ENCODE data around the gene ZBTB26.

Gene ZBTB26

DNA sequence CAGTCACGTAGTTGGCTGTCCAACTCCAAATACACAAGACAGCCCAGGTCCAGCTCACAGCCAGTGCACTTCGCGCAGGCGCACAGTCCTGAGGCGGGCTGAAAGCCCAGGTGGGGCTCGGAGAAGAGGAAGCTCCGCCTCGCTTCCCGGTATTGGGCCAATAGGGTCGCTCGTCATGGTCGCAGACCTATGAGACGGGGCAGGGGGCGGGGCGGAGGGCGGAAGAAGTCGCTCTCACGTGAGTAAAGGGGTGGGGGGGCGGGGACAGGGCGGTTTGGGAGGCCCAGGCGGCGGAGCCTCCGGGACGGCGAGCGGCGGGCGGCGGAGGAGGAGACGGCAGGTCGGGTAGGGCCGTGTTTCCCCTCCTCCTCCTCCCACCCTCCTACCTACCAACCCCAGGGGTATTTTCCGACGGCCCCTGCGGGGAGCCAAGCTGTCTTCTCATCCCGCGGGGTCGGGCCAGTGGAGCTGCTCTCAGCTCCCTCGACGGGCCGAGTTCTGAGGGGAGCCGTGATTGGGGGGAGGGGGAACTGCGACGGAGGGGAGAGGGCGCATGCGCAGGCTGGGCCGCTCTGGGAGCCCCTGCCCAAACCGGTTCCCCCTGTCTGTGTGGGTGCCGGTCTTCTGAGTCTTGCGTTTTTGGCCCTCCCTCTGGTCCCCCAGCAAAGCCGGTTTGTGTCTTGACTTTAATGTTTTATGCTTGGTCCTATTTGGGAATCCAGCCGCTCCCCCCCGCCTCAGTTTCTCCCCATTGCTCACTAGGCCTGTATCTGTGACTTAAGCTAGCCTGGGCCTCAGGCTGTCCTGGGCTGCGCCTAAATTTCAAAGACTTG, 9.7 kb upstream of the ZBTB26 start, which contains the start of gene RABGAP1:
Gene RABGAP1 (plus strand): TSS at position 272 of the 833 bp plus-strand sequence. CDS start 16,040 bp downstream, outside the sequence.
- TF ChIP-seq, protein P1, sequence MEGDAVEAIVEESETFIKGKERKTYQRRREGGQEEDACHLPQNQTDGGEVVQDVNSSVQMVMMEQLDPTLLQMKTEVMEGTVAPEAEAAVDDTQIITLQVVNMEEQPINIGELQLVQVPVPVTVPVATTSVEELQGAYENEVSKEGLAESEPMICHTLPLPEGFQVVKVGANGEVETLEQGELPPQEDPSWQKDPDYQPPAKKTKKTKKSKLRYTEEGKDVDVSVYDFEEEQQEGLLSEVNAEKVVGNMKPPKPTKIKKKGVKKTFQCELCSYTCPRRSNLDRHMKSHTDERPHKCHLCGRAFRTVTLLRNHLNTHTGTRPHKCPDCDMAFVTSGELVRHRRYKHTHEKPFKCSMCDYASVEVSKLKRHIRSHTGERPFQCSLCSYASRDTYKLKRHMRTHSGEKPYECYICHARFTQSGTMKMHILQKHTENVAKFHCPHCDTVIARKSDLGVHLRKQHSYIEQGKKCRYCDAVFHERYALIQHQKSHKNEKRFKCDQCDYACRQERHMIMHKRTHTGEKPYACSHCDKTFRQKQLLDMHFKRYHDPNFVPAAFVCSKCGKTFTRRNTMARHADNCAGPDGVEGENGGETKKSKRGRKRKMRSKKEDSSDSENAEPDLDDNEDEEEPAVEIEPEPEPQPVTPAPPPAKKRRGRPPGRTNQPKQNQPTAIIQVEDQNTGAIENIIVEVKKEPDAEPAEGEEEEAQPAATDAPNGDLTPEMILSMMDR (IDR thresholded peaks at IDR 0.05) = no peak
- TF ChIP-seq ZFX (IDR thresholded peaks at IDR 0.05; ENCODE audit: borderline replicate concordance) = no peak

DNA sequence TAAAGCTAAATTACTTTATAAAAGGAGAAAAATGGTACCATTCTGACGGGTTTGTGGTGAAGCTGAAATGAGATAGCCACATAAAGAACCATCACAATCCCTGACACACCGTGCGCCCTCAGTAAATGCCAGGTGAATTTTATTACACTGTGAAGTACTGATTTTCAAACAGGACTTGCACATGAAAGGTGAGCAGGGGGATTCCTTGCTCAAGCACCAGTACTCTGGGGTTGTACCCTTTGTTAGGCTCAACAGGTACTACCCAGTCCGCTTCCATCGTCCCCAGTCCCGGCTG, 9.1 kb upstream of the ZBTB26 start:
- H3K27ac ChIP-seq = peak overlapping the region; percentile 77

More for the DNA sequence above, 9.7 kb upstream of the ZBTB26 start, which contains the start of gene RABGAP1:
- peak within 1 kb of the TSS; percentile 77 for H3K27ac ChIP-seq

DNA sequence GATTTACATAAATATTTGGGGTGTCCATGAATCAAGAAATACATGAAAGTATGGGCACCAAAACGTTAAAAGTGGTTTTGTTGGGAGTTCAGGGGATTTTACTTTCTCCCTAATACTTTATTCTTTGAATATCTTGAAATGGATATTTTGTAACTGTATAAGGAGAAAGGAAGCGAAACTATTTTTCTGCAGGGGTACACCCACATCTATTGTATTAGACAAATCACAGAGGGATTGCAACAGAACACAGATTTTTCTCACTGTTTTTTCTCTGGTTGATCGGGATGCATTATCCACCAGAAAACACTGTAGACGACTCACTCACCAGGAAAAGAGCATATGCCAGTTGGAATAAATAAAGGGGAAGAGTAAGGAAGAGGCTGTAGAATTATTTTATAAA, 8.3 kb upstream of the ZBTB26 start:
- peak overlapping the region; percentile 77 for H3K27ac ChIP-seq

More for the DNA sequence above, 9.1 kb upstream of the ZBTB26 start:
- TF ChIP-seq, protein P1 (IDR thresholded peaks at IDR 0.05) = no peak
- no peak for TF ChIP-seq ZFX (IDR thresholded peaks at IDR 0.05; ENCODE audit: borderline replicate concordance)

DNA sequence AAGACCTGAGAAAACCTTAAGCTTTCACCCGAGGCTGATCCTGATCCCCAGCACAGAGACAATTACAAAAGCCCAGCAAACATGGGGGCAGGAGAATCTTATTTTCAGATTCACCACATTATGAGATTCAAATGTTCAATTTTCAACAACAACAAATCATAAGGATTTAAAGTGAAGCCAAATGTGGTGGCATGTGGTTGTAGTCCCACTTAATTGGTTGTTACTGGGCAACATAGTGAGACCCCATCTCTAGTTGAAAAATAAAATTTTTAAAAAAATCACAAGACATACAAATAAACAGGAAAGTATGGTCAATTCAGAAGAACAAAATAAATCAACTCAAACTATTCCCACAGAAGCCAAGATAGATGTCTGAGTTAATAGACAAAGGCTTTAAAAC, 5.6 kb upstream of the ZBTB26 start:
- TF ChIP-seq ZFX (IDR thresholded peaks at IDR 0.05; ENCODE audit: borderline replicate concordance) = no peak
- TF ChIP-seq, protein P1 (IDR thresholded peaks at IDR 0.05) = no peak
- no peak overlapping the region for H3K27ac ChIP-seq

More for the DNA sequence above, 8.3 kb upstream of the ZBTB26 start:
- TF ChIP-seq, protein P1 (IDR thresholded peaks at IDR 0.05) = no peak
- TF ChIP-seq ZFX (IDR thresholded peaks at IDR 0.05; ENCODE audit: borderline replicate concordance) = no peak

DNA sequence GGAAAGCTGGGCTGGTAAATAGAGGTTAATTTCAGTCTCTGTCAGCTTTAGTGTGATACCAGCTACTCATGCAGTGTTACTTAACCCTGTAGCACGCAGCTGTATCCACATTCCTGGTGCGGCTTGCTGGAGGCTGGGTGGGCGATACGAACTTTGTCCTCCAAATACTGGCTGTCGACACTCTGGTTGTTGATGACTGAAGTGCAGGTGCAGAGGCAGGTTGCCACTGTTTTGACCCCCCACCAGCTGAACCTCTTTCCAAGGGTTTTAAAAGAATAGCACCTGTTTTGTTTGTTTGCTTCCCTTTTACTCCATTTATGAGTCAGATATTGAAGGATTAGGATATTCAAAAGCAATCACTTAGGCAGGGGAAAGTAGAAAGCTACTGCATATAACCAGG, 5.2 kb upstream of the ZBTB26 start:
- H3K27ac ChIP-seq = no peak overlapping the region
- no peak for TF ChIP-seq ZFX (IDR thresholded peaks at IDR 0.05; ENCODE audit: borderline replicate concordance)
- TF ChIP-seq, protein P1 (IDR thresholded peaks at IDR 0.05) = no peak

DNA sequence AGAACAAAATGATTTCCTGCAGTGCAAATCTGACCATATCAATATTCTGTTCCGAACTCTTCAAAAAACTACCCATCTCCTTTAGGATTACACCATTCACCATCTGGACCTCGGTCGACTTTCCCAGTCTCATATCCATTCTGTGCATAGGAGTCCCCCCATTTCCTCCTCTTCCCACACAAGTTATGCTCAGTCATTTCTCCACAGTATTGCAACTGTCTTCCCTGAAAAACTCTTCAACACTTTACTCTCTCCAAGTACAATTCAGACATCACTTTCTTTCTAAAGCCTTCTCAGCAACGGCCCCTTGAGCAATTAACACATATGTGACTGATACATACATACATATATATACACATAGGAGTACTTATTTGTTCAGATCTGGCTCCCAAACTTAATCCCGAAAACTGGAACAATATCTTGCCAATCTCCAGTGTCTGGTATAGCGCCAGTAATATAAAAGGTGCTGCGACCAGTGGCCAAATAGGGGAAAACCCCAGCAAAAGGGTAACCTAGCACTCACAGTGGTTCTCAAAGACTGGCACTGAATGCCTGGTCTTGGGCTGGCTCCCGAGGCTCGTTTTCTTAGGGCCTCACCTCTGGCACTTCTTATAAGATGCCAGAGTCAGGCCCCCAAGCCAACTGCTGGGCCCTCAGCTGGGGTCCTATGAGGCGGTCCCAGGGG, 629 bp downstream of the ZBTB26 start:
- TF ChIP-seq, protein P1 (IDR thresholded peaks at IDR 0.05) = no peak
- H3K27ac ChIP-seq = peak overlapping the region; percentile 69
